GM12878 (cell line): ENCODE results near the gene RALGDS. TPM values are rescaled to one million over a fixed set of nuclear protein-coding genes. Genes with fewer than 3 reads are reported as not detected.

Experiments used
- ATAC-seq: fragments of 200-7000 bp; cut with Tn5 transposase; 3 replicates; pipeline ENCODE4 v1.9.1; 2020; ENCODE audit warnings: mild to moderate bottlenecking, moderate library complexity
- BruUV-seq: library from RNA; stranded (reverse); fragments of 400-500 nt; replicated peaks from 2 replicates; lab custom pipeline; 2021; lab: Mats Ljungman, UMichigan
- CTCF ChIA-PET: fragments of 300-600 bp; sonication (Branson Sonifier 250); formaldehyde crosslinking; extraction: SDS; loops from one replicate; lab custom pipeline; 2021; ENCODE audit warnings: inconsistent platforms; lab: Yijun Ruan, JAX
- POLR2A ChIA-PET: fragments of 350-600 bp; formaldehyde crosslinking; extraction: SDS; loops from one replicate; lab custom pipeline; 2021; ENCODE audit warnings: inconsistent platforms; lab: Charles Lee
- RAD21 ChIA-PET: fragments of 300-600 bp; sonication (Branson Sonifier 250); formaldehyde crosslinking; loops from one replicate; lab custom pipeline; 2023; ENCODE audit warnings: antibody characterized with exemption; ENCODE audit not compliant: unreplicated experiment; lab: Charles Lee
- SMC1A ChIA-PET: fragments of 300-600 bp; sonication (Branson Sonifier 250); formaldehyde crosslinking; loops from one replicate; lab custom pipeline; 2023; ENCODE audit not compliant: unreplicated experiment, uncharacterized antibody; lab: Charles Lee
- DNase-seq: peaks from one replicate; pipeline ENCODE4 v3.0.0-alpha.2; 2011; ENCODE audit warnings: low read depth, low spot score
- FAIRE-seq: peaks from 3 replicates; lab custom pipeline; 2011; peaks lifted over from hg19 to GRCh38; lab: Jason Lieb, UNC
- H2AFZ ChIP-seq: 2 replicates; pipeline ENCODE4 v1.6.0; 2011; ENCODE audit warnings: low read depth, low read length, control low read depth; ENCODE audit not compliant: control insufficient read depth
- H3K27ac ChIP-seq: 2 replicates; pipeline ENCODE4 v1.5.1; 2011; ENCODE audit warnings: control low read depth; ENCODE audit not compliant: control insufficient read depth, insufficient read depth
- H3K27me3 ChIP-seq, 2 experiments: replicated peaks in 1 of 2; 2 replicates each; pipeline versions ENCODE4 v1.6.0 to v1.6.1; 2011; ENCODE audit warnings: low read length in 1 of 2; ENCODE audit not compliant: control insufficient read depth in 2 of 2, insufficient read depth in 2 of 2
- H3K36me3 ChIP-seq, 2 experiments: 2 replicates each; pipeline ENCODE4 v1.5.1; 2011; ENCODE audit warnings: low read length in 1 of 2; ENCODE audit not compliant: control insufficient read depth in 2 of 2, insufficient read depth in 2 of 2
- H3K4me1 ChIP-seq: 2 replicates; pipeline ENCODE4 v1.6.1; 2011; ENCODE audit warnings: mild to moderate bottlenecking, low read length, moderate library complexity, mixed read lengths; ENCODE audit not compliant: control insufficient read depth, insufficient read depth
- H3K4me2 ChIP-seq: 2 replicates; pipeline ENCODE4 v1.6.0; 2011; ENCODE audit warnings: control low read depth; ENCODE audit not compliant: control insufficient read depth, insufficient read depth
- H3K4me3 ChIP-seq: fragments of 200-600 bp; sonication (generic); 2 replicates; pipeline ENCODE4 v1.5.1; 2016
- H3K79me2 ChIP-seq: 2 replicates; pipeline ENCODE4 v1.6.0; 2011; ENCODE audit warnings: low read length; ENCODE audit not compliant: control insufficient read depth, insufficient read depth
- H3K9ac ChIP-seq: 2 replicates; pipeline ENCODE4 v1.8.0; 2011; ENCODE audit warnings: low read length, control low read depth, mixed read lengths; ENCODE audit not compliant: control insufficient read depth, insufficient read depth
- H3K9me3 ChIP-seq: replicated peaks from 3 replicates; pipeline ENCODE4 v1.5.1; 2011; ENCODE audit warnings: mild to moderate bottlenecking, low read length; ENCODE audit not compliant: control insufficient read depth, insufficient read depth
- H4K20me1 ChIP-seq: 2 replicates; pipeline ENCODE4 v1.6.0; 2011; ENCODE audit not compliant: control insufficient read depth, insufficient read depth
- BACH1 ChIP-seq: fragments of 450-650 bp; IDR thresholded peaks from 2 replicates; pipeline ENCODE4 v1.6.1; 2017; ENCODE audit warnings: mild to moderate bottlenecking, borderline replicate concordance
- BCLAF1 ChIP-seq: fragments of 450-650 bp; IDR thresholded peaks from 2 replicates; pipeline ENCODE4 v1.6.1; 2017; ENCODE audit warnings: antibody characterized with exemption, mild to moderate bottlenecking, moderate library complexity
- BRCA1 ChIP-seq: IDR thresholded peaks from 2 replicates; pipeline ENCODE4 v1.6.1; 2011; ENCODE audit warnings: low read depth, low read length, improper control_type of control experiment
- HDAC2 ChIP-seq: fragments of 200-600 bp; sonication (generic); IDR thresholded peaks from 2 replicates; pipeline ENCODE4 v1.6.1; 2017
- KAT2A ChIP-seq: conservative IDR thresholded peaks from 2 replicates; pipeline ENCODE4 v1.6.1; 2011; ENCODE audit warnings: low read depth, low read length; ENCODE audit not compliant: control insufficient read depth
- NBN ChIP-seq: fragments of 450-650 bp; IDR thresholded peaks from 2 replicates; pipeline ENCODE4 v1.6.1; 2016
- PBX3 ChIP-seq: IDR thresholded peaks from 2 replicates; pipeline ENCODE4 v1.6.1; 2011; ENCODE audit warnings: mild to moderate bottlenecking, low read depth, low read length, moderate library complexity; ENCODE audit not compliant: insufficient replicate concordance
- PML ChIP-seq: IDR thresholded peaks from 2 replicates; pipeline ENCODE4 v1.6.1; 2012; ENCODE audit warnings: low read length, inconsistent platforms
- SPI1 ChIP-seq: IDR thresholded peaks from 2 replicates; pipeline ENCODE4 v1.6.1; 2011; ENCODE audit warnings: low read depth, mild to moderate bottlenecking, low read length, moderate library complexity, borderline replicate concordance; ENCODE audit not compliant: insufficient read depth
- ZBTB33 ChIP-seq: fragments of 450-650 bp; IDR thresholded peaks from 2 replicates; pipeline ENCODE4 v1.6.1; 2017; ENCODE audit warnings: mild to moderate bottlenecking
- WGBS: methylation state at CpG from one replicate; pipeline ENCODE4 v1.1.6; 2016; ENCODE audit warnings: low lambda C conversion rate; ENCODE audit not compliant: insufficient replicate concordance, insufficient coverage; ENCODE audit errors: missing lambda C conversion rate; 5-methylcytosine and 5-hydroxymethylcytosine counted together
- in situ Hi-C: fragments of 300-500 bp; cut with MboI; formaldehyde crosslinking; loops from 9 replicates; pipeline ENCODE4 v1.14.3; 2018; ENCODE audit warnings: mixed read lengths
- intact Hi-C: fragments of 100-400 bp; cut with micrococcal nuclease; formaldehyde crosslinking; loops from one replicate; pipeline ENCODE4 v1.14.2; 2022; ENCODE audit not compliant: unreplicated experiment
- polyA plus RNA-seq, 11 experiments: library from polyadenylated mRNA; depleted of rRNA in 4 of 11; unstranded in 6 of 11; stranded (reverse) in 5 of 11; fragments of >200 nt; fragmentation: Nextera tagmentation in 4 of 11; fragmentation: Illumina TruSeq in 1 of 11; extraction: Ambion mirVana in 4 of 11; extraction: Trizol in 1 of 11; gene quantifications; 1 replicate in 1 of 11; 2 replicates in 10 of 11; pipeline versions ENCODE4 v1.2.1 to v1.2.3, GENCODE V29; 2011 to 2016; ENCODE audit warnings: inconsistent platforms in 2 of 11, missing spikeins in 2 of 11, low read depth in 1 of 11
- total RNA-seq, 4 experiments: library from RNA; depleted of rRNA in 3 of 4; stranded (reverse); fragments of >200 nt in 3 of 4; fragmentation: Illumina TruSeq in 1 of 4; extraction: Trizol in 1 of 4; gene quantifications; 2 replicates each; pipeline versions ENCODE4 v1.2.1 to v1.2.3, GENCODE V29; 2013 to 2021
- TF ChIP-seq, protein P1 (sequence below): IDR thresholded peaks from 2 replicates; pipeline ENCODE4 v1.6.1; 2012; ENCODE audit warnings: mild to moderate bottlenecking, low read depth, low read length

Gene RALGDS
- total and polyA plus RNA-seq, 10 of the 15 experiments (the other 5 are each of a cell fraction or from before 2014, with no cell fraction given): 1.3 to 48.6 (median 21.2) TPM

DNA sequence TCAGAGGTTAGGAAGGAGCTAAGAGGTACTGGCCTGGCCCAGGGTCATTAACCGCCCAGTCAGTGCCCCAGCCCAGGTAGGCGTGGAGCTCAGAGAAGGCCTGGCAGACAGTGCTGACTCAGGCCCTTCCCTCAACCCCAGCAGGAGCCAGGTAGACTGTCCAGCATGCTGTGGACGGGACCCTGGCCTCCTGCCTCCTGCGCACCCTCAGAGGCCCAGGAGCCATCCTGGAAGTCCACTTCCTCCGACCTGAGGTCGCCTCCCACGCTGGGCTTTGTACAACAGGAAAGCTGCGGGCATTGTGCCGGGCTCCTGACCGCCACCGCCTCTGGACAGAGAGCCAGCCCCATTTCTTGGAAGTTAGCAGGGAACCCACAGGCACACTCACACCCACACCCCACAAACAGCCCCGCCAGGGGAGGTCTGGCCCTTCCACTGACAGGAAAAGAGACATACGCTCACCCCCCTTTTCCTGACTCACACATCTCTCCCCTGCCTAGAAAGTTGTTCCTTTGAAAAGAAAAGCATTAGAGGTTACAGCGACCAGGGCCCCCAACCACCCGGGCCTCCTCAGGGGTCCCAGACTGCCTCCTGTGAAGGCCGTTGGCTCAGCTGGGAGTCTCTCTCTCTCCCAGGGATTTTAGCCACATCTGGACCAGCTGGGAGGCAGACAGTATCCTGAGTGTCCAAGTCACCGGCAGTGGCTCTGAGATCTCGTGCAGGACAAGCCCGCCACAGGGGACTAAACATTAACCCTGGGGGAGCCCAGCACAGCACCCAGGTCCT lies 7.7 kb downstream of the RALGDS start:
- FAIRE-seq: no peak
- Histone ChIP-seq H4K20me1 (no peaks in the 10 kb centered on the region), H3K36me3 (peaks cover 12 to 14% of the 10 kb centered on the region in 2 experiments; a peak in 3 of 4 replicates), H3K4me2 (no peak overlapping the region; the same call in 1 of the 2 replicates), H2AFZ (no peak overlapping the region), H3K9ac (peak overlapping the region; percentile 52; the same call in 1 of the 2 replicates), H3K27ac (peak overlapping the region; percentile 72), H3K4me1 (peaks cover 51% of the 10 kb centered on the region), H3K4me3 (no peak overlapping the region), H3K79me2 (peaks cover 55% of the 10 kb centered on the region), H3K9me3 (no peaks in the 10 kb centered on the region)
- POLR2A ChIA-PET: interaction anchor here (0.7 to 7.3 kb wide), 5 partner anchors 13 to 35 kb away, joined by 3 to 66 read pairs (median 20); no protein-coding TSS in a partner anchor
- ATAC-seq: no peak
- CTCF ChIA-PET: interaction anchor here (2.6 to 22.5 kb wide), 4 partner anchors 11 to 91 kb away, joined by 9 to 401 read pairs (median 21); no protein-coding TSS in a partner anchor
- SMC1A ChIA-PET: interaction anchor here (0.8 to 3.9 kb wide), 7 partner anchors 10 to 96 kb away, joined by 3 to 44 read pairs (median 6); no protein-coding TSS in a partner anchor
- no peak for DNase-seq
- in situ Hi-C loops: no loop called here
- no TSS peak for BruUV-seq
- TF ChIP-seq HDAC2 (no peak), BRCA1 (no peak), ZBTB33 (no peak), NBN (no peak), PBX3 (no peak), BACH1 (no peak), SPI1 (no peak), BCLAF1 (no peak), KAT2A (no peak), PML (no peak)
- TF ChIP-seq, protein P1, sequence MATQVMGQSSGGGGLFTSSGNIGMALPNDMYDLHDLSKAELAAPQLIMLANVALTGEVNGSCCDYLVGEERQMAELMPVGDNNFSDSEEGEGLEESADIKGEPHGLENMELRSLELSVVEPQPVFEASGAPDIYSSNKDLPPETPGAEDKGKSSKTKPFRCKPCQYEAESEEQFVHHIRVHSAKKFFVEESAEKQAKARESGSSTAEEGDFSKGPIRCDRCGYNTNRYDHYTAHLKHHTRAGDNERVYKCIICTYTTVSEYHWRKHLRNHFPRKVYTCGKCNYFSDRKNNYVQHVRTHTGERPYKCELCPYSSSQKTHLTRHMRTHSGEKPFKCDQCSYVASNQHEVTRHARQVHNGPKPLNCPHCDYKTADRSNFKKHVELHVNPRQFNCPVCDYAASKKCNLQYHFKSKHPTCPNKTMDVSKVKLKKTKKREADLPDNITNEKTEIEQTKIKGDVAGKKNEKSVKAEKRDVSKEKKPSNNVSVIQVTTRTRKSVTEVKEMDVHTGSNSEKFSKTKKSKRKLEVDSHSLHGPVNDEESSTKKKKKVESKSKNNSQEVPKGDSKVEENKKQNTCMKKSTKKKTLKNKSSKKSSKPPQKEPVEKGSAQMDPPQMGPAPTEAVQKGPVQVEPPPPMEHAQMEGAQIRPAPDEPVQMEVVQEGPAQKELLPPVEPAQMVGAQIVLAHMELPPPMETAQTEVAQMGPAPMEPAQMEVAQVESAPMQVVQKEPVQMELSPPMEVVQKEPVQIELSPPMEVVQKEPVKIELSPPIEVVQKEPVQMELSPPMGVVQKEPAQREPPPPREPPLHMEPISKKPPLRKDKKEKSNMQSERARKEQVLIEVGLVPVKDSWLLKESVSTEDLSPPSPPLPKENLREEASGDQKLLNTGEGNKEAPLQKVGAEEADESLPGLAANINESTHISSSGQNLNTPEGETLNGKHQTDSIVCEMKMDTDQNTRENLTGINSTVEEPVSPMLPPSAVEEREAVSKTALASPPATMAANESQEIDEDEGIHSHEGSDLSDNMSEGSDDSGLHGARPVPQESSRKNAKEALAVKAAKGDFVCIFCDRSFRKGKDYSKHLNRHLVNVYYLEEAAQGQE: no peak
- TF ChIP-seq, all 136 proteins: peak for 0
- intact Hi-C loops: no loop called here
- 86% methylated on average over 19 of the region's 19 CpGs for WGBS
- RAD21 ChIA-PET: interaction anchor here (4.6 to 14.4 kb wide), 2 partner anchors 20 to 33 kb away, joined by 24 to 219 read pairs; no protein-coding TSS in a partner anchor
- no peaks in the 10 kb centered on the region for H3K27me3 ChIP-seq
